T-helper 1 cell treated with Interleukin-12 subunit alpha and Interleukin-12 subunit beta and Interleukin-4 antibody, amounts not matched to agents 30 μg/mL and 1 μg/mL, for 36 hours (primary cell): ENCODE measurements around the gene MRPS27.
"Not testable (repeated sequence)": the region's sequence is repeated elsewhere in the genome, so short reads cannot be mapped to it uniquely, and the experiment has no call there.

ENCODE experiments used
- H3K27ac Mint-ChIP-seq: one replicate; pipeline ENCODE4 v1.8.0; 2021; ENCODE audit warnings: mild to moderate bottlenecking, mixed read lengths
- H3K27me3 Mint-ChIP-seq: one replicate; pipeline ENCODE4 v1.8.0; 2021; ENCODE audit warnings: low read depth, mixed read lengths
- H3K36me3 Mint-ChIP-seq: one replicate; pipeline ENCODE4 v1.8.0; 2021; ENCODE audit warnings: low read depth, mixed read lengths
- H3K4me1 Mint-ChIP-seq: one replicate; pipeline ENCODE4 v1.8.0; 2021; ENCODE audit warnings: low read depth, mixed read lengths
- H3K4me3 Mint-ChIP-seq: one replicate; pipeline ENCODE4 v1.8.0; 2021; ENCODE audit warnings: mild to moderate bottlenecking, moderate library complexity, mixed read lengths
- H3K9me3 Mint-ChIP-seq: one replicate; pipeline ENCODE4 v1.8.0; 2021; ENCODE audit warnings: mixed read lengths

The MRPS27 gene

GRCh38 chr5:72307968-72308852 is 11.8 kb downstream of the MRPS27 start:
- no peaks in the 10 kb centered on the region for H3K9me3 Mint-ChIP-seq
- H3K4me1 Mint-ChIP-seq, result peaks cover 23% of the 10 kb centered on the region
- H3K4me3 Mint-ChIP-seq, result peak overlapping the region; percentile 84
- peaks cover 19% of the 10 kb centered on the region for H3K36me3 Mint-ChIP-seq
- H3K27me3 Mint-ChIP-seq, result no peaks in the 10 kb centered on the region
- peak overlapping the region; percentile 96 for H3K27ac Mint-ChIP-seq

- Mint-ChIP-seq H3K4me1 (peaks cover 23% of the 10 kb centered on the region), H3K9me3 (no peaks in the 10 kb centered on the region), H3K27me3 (no peaks in the 10 kb centered on the region), H3K4me3 (peak overlapping the region; percentile 84), H3K27ac (peak overlapping the region; percentile 96), H3K36me3 (peaks cover 17% of the 10 kb centered on the region)
These were observed 12.5 kb downstream of the MRPS27 start for GRCh38 chr5:72307573-72307967.

- Mint-ChIP-seq H3K4me3 (no peak overlapping the region), H3K27me3 (no peaks in the 10 kb centered on the region), H3K9me3 (no peaks in the 10 kb centered on the region), H3K27ac (peak overlapping the region; percentile 34), H3K4me1 (peaks cover 22% of the 10 kb centered on the region), H3K36me3 (peaks cover 14% of the 10 kb centered on the region)
These were observed 14.6 kb downstream of the MRPS27 start for GRCh38 chr5:72305194-72306142.

- Mint-ChIP-seq H3K9me3 (no peaks in the 10 kb centered on the region), H3K27ac (no peak overlapping the region)
These were observed 17.9 kb downstream of the MRPS27 start for GRCh38 chr5:72302171-72302570.

GRCh38 chr5:72301557-72301956 is 18.5 kb downstream of the MRPS27 start:
- Mint-ChIP-seq H3K36me3 (peaks cover 17% of the 10 kb centered on the region), H3K4me3 (no peak overlapping the region), H3K4me1 (peaks cover 15% of the 10 kb centered on the region)

More at GRCh38 chr5:72302171-72302570, 17.9 kb downstream of the MRPS27 start:
- H3K27me3 Mint-ChIP-seq, result no peaks in the 10 kb centered on the region
- H3K4me1 Mint-ChIP-seq, result peaks cover 15% of the 10 kb centered on the region
- no peak overlapping the region for H3K4me3 Mint-ChIP-seq
- peaks cover 17% of the 10 kb centered on the region for H3K36me3 Mint-ChIP-seq

GRCh38 chr5:72300590-72301339 is 19.3 kb downstream of the MRPS27 start:
- H3K4me1 Mint-ChIP-seq, result peaks cover 15% of the 10 kb centered on the region
- no peaks in the 10 kb centered on the region for H3K27me3 Mint-ChIP-seq
- peaks cover 20% of the 10 kb centered on the region for H3K36me3 Mint-ChIP-seq
- no peaks in the 10 kb centered on the region for H3K9me3 Mint-ChIP-seq
- no peak overlapping the region for H3K27ac Mint-ChIP-seq
- no peak overlapping the region for H3K4me3 Mint-ChIP-seq

More at GRCh38 chr5:72301557-72301956, 18.5 kb downstream of the MRPS27 start:
- Mint-ChIP-seq H3K9me3 (no peaks in the 10 kb centered on the region), H3K27me3 (no peaks in the 10 kb centered on the region), H3K27ac (no peak overlapping the region)

GRCh38 chr5:72298711-72299110 is 21.3 kb downstream of the MRPS27 start:
- peaks cover 7% of the 10 kb centered on the region for H3K4me1 Mint-ChIP-seq
- no peak overlapping the region for H3K4me3 Mint-ChIP-seq
- H3K9me3 Mint-ChIP-seq, result no peaks in the 10 kb centered on the region
- no peaks in the 10 kb centered on the region for H3K27me3 Mint-ChIP-seq
- peaks cover 26% of the 10 kb centered on the region for H3K36me3 Mint-ChIP-seq
- H3K27ac Mint-ChIP-seq, result no peak overlapping the region

GRCh38 chr5:72298136-72298535 is 21.9 kb downstream of the MRPS27 start:
- not testable (repeated sequence) for H3K4me1 Mint-ChIP-seq, H3K27ac Mint-ChIP-seq, H3K27me3 Mint-ChIP-seq, H3K4me3 Mint-ChIP-seq, H3K9me3 Mint-ChIP-seq
- peaks cover 23% of the 10 kb centered on the region for H3K36me3 Mint-ChIP-seq

- no peak overlapping the region for H3K4me3 Mint-ChIP-seq
- peaks cover 7% of the 10 kb centered on the region for H3K4me1 Mint-ChIP-seq
- H3K27me3 Mint-ChIP-seq, result no peaks in the 10 kb centered on the region
- H3K9me3 Mint-ChIP-seq, result no peaks in the 10 kb centered on the region
- H3K36me3 Mint-ChIP-seq, result peaks cover 22% of the 10 kb centered on the region
- H3K27ac Mint-ChIP-seq, result no peak overlapping the region
These were observed 23.8 kb downstream of the MRPS27 start for GRCh38 chr5:72296256-72296655.

GRCh38 chr5:72295539-72295938 is 24.5 kb downstream of the MRPS27 start:
- peaks cover 7% of the 10 kb centered on the region for H3K4me1 Mint-ChIP-seq
- no peak overlapping the region for H3K27ac Mint-ChIP-seq
- no peak overlapping the region for H3K4me3 Mint-ChIP-seq
- no peaks in the 10 kb centered on the region for H3K9me3 Mint-ChIP-seq
- no peaks in the 10 kb centered on the region for H3K27me3 Mint-ChIP-seq
- H3K36me3 Mint-ChIP-seq, result peaks cover 22% of the 10 kb centered on the region

GRCh38 chr5:72294473-72294872 is 25.6 kb downstream of the MRPS27 start:
- no peak overlapping the region for H3K4me3 Mint-ChIP-seq
- peaks cover 16% of the 10 kb centered on the region for H3K36me3 Mint-ChIP-seq
- no peaks in the 10 kb centered on the region for H3K27me3 Mint-ChIP-seq
- no peaks in the 10 kb centered on the region for H3K9me3 Mint-ChIP-seq
- no peak overlapping the region for H3K27ac Mint-ChIP-seq
- no peaks in the 10 kb centered on the region for H3K4me1 Mint-ChIP-seq

GRCh38 chr5:72293495-72294055 is 26.5 kb downstream of the MRPS27 start:
- H3K36me3 Mint-ChIP-seq, result peaks cover 16% of the 10 kb centered on the region
- no peaks in the 10 kb centered on the region for H3K9me3 Mint-ChIP-seq
- no peak overlapping the region for H3K27ac Mint-ChIP-seq
- H3K4me3 Mint-ChIP-seq, result no peak overlapping the region
- H3K4me1 Mint-ChIP-seq, result no peaks in the 10 kb centered on the region
- no peaks in the 10 kb centered on the region for H3K27me3 Mint-ChIP-seq

GRCh38 chr5:72292411-72292810 is 27.6 kb downstream of the MRPS27 start:
- Mint-ChIP-seq H3K4me3 (no peak overlapping the region), H3K27ac (no peak overlapping the region), H3K36me3 (peaks cover 19% of the 10 kb centered on the region), H3K27me3 (no peaks in the 10 kb centered on the region), H3K9me3 (no peaks in the 10 kb centered on the region), H3K4me1 (no peaks in the 10 kb centered on the region)

- Mint-ChIP-seq H3K36me3 (peaks cover 19% of the 10 kb centered on the region), H3K9me3 (no peaks in the 10 kb centered on the region), H3K27ac (no peak overlapping the region), H3K27me3 (no peaks in the 10 kb centered on the region), H3K4me3 (no peak overlapping the region), H3K4me1 (no peaks in the 10 kb centered on the region)
These were observed 28.4 kb downstream of the MRPS27 start for GRCh38 chr5:72291601-72292000.
